GM18909 (cell line): ENCODE measurements around the gene PPP2R5C.

Experiments used
- ATAC-seq: cut with Tn5 transposase; IDR thresholded peaks from one replicate; pipeline ENCODE4 v1.9.1; 2021; ENCODE audit warnings: mild to moderate bottlenecking; ENCODE audit not compliant: unreplicated experiment, poor library complexity

PPP2R5C gene

DNA sequence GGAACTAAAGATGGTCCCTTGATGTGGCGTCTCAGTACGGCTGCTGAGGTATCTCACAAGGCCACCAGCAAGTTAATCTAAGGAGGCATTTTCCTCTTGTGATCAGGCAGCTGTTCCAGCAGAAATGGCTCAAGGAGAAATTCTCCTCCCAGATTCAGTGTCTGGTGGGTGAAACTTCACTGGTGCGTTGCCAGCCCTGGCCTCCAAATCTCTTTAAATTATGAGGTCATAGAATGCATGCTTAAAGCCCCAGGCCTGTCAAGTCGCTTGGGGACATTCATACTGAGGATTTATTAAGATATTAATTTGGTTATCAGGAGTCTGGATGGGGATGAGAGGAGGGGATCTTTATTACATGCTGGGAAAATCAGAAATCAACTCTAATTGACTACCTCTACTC is 72.9 kb downstream of the PPP2R5C start:
- no peak for ATAC-seq

DNA sequence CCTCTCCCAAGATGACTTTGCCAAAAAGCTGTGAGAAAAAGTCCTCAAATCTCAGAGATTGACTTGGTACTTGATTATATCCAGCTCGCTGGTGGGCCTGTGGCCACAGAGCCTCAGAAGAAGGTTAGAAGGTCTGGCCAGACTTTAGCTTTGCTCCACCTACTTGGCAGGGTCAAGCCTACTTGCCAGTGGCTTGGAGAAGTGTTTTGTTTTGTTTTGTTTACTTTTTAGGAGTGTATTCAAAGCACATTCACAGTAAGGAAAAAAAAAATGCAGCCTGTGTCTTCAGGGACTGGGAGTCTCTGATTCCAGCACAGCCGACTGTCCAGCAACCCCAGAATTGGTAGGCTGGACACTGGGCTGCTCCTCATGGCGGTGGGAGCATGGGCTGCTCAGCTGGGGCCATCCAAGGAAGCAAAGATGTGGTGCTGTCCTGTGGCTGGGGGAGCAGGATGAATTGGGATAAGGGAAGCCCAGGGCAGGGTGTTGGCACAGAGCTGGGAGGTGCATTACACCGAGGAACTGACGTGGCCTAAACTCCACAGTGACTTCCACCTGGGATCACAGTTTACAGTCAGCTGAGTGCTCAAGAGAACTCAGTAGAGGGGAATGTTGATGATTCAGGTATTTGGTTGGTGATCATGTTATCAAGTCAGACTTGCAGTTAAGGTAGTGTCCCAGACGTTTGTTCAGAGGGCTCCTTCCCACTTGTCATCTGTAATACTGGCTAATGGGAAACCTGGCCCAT is 73.5 kb downstream of the PPP2R5C start:
- ATAC-seq = no peak

DNA sequence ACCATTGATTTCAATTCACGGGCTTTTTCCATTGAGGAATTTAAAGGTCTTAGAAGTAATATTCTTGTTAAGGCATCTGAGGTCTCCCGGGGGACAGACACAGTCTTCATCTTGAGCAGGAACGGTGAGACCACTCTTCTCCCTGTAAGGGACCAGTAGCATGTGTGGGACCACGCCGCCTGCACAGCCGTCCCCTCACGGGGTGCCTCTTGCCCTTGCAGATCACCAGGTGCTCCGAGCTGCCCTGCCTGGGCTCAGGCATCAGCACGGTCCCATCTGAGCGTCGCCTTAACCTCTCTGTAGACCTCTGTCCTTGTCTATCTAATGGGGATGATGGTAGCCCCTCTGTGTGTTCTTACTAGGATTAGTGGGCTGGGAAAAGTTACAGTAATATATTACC is 74.1 kb downstream of the PPP2R5C start:
- no peak for ATAC-seq

DNA sequence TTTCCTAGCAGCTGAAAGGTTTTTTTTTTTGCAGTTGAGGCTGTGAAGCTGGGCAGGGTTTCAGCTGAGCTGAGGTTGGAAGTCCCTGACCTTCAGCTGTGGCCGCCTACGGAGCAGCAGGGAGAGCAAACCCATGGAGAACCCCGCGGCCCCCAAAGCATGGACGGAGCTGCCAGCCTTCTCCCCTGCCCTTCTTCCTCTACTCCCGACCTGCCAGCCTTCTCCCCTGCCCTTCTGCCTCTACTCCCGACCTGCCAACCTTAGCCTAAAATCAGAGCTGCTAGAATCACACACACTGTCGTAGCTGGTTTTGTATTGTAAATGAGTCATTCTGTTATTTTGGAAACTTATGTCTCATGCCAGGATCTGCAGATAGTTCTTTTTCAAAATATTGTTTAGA is 74.6 kb downstream of the PPP2R5C start:
- no peak for ATAC-seq

DNA sequence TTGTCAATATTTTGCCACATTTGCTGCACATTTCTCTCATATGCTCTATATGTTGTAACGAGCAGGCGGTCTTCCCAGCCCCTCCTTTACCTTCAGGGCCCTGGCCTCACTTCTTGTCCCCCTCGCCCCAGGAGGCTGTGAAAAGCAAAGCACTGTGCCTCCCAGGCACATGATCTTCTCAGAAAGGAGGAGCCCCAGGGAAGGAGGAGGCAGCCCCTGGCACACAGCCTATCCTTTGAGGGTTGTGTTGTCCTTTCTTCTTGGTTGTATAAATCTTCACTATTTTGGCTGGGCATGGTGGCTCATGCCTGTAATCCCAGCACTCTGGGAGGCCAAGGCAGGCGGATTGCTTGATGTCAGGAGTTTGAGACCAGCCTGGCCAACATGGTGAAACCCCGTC is 77.0 kb downstream of the PPP2R5C start:
- no peak for ATAC-seq

DNA sequence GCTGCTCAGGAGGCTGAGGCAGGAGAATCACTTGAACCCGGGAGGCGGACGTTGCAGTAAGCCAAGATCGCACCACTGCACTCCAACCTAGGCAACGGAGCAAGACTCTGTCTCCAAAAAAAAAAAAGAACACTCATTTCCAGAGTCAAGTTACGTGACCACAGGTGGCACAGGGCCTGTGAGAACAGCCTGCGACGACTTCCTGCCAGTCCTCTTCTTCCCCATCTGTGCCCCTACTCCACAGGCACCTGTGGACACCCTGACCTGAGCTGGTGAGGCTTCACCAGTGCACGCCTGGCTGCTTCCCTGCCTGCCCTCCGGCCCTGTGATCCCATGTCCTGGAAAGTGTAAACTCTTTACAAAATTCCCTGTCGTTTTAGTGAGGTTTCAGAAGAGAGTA is 77.7 kb downstream of the PPP2R5C start:
- ATAC-seq = peak; percentile 70

DNA sequence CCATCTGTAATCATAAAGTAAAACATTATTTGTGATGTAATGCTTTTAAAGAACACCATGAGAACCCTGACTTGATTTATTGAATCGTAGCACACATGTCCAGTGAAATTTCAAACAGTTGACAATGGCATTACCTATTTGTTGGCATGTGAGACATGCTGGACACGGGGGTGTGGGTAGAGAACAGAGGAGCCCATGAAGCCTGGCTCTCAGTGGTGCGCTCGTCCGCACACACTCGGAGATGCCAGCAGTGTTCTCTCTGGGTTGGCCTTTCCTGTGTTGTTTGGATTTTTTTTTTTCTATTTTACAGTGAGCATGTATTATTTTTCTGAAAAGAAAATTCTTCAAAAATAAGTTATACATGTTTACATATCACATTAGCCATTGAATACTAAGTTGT is 78.2 kb downstream of the PPP2R5C start:
- no peak for ATAC-seq

DNA sequence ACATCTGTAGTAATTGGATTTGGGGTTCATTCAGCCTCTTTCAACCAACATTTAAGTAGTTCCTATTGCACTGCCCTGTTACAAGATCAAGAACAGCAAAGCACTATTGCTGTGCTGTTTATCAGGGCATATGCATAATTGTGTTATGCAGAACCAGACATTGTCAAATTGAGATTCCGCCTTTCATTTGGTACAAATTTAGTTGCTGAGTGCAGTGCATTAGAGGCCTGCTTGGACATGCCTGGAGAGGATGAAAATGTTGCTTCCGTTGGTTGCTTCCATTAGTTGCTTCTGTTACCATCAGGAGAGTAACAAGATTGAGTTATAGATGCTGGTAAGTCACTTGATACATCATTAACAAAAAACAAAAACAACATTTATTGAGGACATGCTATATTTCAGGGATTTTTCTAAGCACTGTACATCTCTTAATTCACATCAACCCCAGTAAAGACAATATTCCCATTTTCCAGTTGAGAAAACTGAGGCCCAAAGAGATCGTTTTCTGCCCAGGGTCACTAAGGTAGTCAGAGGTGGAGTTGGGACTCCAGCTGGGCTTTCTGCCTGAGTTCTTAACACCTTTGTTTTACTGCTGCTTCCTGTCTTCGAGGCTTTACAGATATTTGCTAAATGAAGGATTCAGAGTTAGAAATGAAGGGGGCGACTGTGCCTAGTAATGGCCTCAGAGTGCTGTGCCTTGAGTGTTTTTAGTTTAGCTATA is 79.3 kb downstream of the PPP2R5C start:
- no peak for ATAC-seq

DNA sequence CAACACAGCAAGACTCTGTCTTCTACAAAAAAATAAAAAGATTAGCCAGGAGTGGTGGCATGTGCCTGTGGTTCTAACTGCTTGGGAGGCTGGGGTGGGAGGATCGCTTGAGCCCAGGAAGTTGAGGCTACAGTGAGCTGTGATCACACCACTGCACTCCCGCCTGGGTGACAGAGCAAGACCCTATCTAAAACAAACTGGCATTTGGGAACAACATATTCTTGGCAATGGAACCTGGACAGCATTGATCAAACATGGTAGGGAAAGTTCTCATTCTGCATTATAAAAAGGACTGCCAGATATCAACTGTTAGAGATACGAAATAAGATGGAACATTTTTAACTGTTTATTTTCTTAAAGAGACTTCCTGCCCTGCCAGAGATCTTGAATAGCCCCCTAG is 81.5 kb downstream of the PPP2R5C start:
- ATAC-seq = no peak

DNA sequence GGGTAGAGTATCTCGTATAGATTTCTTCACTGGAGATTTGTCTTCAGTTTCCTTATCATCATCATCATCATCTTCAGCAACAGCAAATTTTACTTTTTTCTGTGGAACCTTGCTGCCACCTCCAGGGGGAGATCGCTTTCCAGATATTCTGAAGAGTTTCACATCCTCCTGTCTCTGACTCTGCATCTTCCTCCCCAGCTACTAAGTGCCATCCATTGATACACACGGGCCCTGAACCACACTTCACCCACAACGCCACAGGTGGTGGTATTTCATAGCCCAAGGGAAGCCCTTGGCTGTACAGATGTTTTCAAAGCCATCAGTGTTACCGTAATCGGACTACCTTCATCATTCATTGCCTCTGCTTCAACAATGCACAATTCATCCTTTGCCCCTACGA is 82.2 kb downstream of the PPP2R5C start:
- ATAC-seq = peak; percentile 63

DNA sequence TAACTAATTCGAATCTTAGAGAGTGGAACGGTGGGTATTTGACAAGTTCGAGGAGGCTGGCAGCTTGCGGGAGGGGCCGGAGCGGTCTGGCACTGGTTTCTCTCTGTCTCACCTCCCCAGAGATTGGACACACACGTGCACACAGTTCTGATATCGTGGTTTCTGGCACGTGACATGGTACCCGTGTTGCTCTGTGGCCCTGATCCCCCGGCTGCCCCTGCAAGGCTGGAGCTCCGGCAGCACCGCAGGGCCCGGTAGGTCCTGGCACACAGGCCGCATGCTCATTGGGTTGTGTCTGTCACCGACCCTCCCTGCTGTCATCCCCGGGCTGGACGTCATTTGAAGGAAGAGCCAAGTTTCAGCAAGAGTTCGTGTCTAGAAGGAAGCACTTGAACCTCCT is 82.7 kb downstream of the PPP2R5C start:
- peak; percentile 25 for ATAC-seq

DNA sequence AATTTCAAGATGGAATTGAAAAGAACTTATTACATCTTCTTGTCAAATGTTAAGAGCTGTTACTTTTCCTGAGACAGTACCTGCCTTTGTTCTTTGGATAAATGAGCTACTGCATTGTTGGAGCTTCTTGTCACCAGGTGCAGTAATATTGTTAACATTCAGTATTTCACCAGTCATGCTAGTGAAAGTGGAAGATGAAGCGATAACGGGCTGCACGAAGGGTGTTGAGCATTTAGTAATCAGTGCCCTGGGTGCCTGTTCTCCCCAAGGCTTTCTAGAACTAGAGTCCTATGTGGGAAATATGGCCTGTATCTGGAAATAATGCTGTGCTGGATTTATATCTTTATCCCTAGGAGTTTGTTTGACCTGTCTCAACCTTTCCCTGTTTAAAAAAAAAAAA is 83.2 kb downstream of the PPP2R5C start:
- no peak for ATAC-seq

DNA sequence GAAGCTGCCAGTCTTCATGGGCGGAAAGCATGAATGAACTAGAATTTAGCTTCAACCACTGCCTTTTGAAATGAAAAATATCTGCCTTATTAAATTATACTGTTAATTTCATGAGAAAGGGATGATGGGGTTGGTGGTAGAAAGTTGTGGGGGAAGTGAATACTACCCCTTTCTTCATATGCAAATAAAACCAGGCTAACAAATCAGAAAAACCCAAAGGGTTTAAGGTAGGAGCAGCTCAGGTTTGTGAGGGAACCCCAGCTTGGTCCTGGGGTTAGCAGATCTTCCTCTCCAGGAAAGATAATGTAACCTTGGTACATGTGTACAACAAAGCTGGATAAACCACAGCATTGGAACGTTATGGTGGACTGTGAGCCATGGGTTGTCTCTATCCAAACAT is 84.0 kb downstream of the PPP2R5C start:
- no peak for ATAC-seq

DNA sequence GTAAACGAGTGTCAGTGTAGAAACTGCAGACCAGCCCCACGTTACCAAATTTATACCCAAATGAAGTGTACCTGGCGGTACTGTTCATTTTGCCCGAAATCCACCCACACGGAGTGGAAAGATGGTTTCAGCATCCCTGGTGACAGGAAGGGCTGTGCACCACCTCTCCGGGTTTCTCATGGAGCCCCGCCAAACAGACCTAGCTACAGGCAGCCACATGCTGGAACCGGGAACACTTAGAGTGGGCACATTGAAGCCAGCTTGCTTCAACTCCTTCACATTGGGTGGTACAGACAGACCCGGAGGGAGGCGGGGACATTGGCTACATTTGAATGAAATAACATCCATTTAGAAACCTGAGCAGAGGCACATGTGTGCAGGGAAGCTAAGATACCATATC is 84.4 kb downstream of the PPP2R5C start:
- no peak for ATAC-seq

DNA sequence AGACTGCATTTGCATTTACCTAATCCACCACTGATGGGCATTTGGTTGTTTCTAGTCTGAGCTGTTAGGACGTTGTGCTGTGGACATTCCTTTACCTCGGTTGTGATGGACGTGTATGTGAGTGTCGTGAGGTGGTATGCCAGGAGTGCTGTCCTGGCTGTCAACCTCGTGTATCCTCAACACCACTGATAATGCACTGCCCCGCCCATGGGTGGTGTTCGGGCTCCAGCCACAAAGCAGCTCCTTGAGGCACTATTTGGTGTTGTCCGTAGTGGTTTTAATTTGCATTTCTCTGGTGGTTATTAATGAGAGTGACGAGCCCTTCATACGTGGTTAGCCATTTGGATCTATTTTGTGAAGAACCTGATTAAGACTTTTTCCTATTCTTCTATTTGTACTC is 87.6 kb downstream of the PPP2R5C start:
- peak; percentile 73 for ATAC-seq

DNA sequence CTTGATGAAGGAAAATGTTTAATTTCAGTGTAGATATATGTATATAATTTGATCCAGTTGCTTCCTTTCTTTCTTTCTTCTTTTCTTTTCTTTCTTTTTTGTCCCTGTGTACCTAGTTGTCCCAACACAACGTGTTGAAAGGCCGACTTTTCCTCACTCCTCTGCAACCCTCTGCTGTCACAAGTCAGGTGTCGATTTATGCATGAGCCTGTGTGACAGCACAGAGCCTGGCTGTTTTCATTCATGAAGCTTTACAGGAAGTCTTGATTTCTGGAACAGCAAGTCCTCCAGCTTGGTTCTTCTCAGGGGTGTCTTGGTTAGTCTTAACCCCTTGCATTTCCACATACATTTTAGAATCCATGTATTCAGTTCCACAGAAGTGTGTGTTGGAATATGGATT is 88.1 kb downstream of the PPP2R5C start:
- no peak for ATAC-seq

DNA sequence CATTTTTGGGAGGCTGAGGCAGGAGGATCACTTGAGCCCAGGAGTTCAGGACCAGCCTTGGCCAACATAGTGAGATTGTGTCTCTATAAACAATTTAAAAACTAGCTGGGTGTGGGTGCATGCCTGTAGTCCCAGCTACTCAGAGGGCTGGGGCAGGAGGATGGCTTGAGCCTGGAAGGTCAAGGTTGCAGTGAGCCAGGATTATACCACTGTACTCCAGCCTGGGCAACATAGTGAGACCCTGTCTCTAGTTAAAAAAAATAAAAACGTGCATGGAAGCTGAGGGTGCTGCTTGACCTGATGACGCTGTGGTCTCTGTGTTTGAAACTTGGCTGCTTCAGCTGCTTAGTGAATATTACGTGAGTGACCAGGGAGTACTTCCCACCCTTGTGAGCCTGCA is 89.7 kb downstream of the PPP2R5C start:
- no peak for ATAC-seq

DNA sequence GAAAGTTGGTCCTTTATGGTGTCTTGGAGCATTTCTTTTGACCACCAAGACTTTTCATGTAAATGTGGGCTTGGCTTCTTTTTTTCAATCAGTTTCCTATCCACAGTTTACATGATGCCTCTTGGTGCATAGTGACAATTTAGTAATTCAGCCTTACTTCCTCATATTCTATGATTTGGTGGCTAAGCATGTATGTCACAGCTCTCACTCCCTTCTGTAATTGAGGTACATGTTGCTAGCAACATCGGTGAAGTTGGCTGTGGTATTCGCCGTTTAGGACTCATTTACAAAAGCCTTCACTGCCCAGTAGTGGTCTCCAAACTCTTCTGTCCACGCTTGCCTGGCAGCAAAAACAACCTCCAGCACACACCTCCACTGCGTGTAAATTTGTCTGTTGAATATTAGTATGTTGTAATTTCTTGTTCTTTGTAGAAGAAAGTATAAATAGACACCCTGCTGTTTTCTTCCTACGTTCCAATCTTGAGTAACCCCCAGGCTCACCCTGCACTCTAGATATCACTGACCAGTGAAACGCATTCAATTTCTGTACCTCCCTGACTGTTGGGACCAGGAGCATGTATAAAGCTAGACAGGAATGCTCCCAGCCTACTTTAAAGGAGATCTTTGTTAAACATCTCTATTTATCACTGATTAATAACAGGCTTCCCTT is 90.4 kb downstream of the PPP2R5C start:
- ATAC-seq = no peak

DNA sequence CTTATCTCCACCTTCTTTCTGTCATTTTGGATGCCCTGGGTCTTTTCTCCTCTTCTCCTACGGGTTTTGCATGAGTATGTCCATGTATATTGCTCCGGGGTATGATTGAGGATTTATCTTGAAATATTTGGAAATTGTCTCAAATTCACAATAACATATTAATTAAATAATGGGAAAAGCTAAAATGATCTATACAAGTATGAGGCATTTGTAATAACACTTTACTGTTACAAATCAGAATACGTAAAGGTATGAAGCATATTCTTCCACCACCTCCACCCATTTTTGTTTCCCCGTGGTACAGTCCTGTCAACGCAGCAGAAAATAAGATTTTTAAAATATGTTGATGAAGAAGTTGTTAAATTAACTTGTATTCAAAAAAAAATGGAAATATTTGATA is 91.3 kb downstream of the PPP2R5C start:
- no peak for ATAC-seq

DNA sequence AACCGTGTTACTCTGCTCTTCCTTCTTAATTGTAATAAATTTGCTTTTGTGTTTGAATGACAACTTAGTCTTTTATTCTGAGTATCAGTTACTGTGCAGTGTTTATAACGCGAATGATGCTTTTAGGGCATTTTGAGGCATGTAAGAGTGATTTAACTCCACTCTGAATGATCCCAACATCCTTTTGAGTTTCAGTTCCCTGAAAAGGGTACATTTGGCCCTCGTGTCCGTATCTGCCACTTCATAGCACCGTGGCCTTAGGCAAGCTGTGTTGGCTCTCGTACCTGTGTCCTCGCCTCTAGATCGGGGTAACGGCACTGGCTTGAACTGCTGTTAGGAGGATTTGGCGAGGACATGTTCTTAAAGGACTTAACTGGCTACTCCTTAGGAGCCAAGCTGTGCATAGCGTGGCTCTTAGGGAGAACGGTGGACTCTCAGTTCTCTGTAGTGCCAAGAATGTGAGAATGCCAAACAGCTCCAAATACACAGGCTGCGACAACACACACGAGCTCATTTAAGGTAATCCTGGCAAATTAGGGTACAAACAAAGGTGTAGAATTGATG is 92.0 kb downstream of the PPP2R5C start:
- ATAC-seq = no peak

DNA sequence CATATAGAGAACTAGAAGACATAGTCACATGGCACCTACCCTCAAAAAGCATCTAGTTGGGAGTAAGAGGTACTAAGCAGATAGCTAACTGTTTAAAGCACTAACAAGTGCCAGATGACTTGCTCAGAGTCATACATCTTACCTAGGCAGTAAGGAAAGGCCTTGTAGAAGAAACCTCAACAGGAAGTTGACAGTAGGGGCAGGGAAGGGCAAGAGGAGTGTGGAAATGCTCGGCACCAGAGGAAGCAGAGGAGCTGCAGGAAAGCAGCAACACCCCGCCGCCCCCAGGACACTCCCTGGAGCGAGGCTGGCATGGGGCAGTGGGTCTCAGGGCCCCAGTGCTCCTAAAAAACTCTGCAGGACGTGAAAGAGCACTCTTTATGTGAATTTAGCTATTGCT is 92.9 kb downstream of the PPP2R5C start:
- ATAC-seq = no peak
